Astrocyte (in vitro differentiated cells and primary cell): Measurements from ENCODE around the gene VWA5B1. TPM values are rescaled to one million over a fixed set of nuclear protein-coding genes. Genes with fewer than 3 reads are reported as not detected.

Source experiments
- DNase-seq: peaks from one replicate; pipeline ENCODE4 v3.0.0-alpha.2; 2010; ENCODE audit warnings: low read depth
- FAIRE-seq: peaks from 2 replicates; lab custom pipeline; 2011; peaks lifted over from hg19 to GRCh38; lab: Jason Lieb, UNC
- H2AFZ ChIP-seq: 2 replicates; pipeline ENCODE4 v1.6.0; 2012; ENCODE audit warnings: low read depth, low read length, inconsistent platforms
- H3K27ac ChIP-seq: 2 replicates; pipeline ENCODE4 v1.5.1; 2011; ENCODE audit warnings: low read depth, low read length, inconsistent platforms
- H3K27me3 ChIP-seq: 2 replicates; pipeline ENCODE4 v1.6.0; 2011; ENCODE audit warnings: low read length, inconsistent platforms; ENCODE audit not compliant: insufficient read depth
- H3K36me3 ChIP-seq: 2 replicates; pipeline ENCODE4 v1.5.1; 2011; ENCODE audit warnings: low read length, inconsistent platforms; ENCODE audit not compliant: insufficient read depth
- H3K4me1 ChIP-seq: 2 replicates; pipeline ENCODE4 v1.5.1; 2011; ENCODE audit warnings: low read length, inconsistent platforms; ENCODE audit not compliant: insufficient read depth
- H3K4me2 ChIP-seq: 2 replicates; pipeline ENCODE4 v1.6.0; 2012; ENCODE audit warnings: low read length, inconsistent platforms
- H3K4me3 ChIP-seq: 2 replicates; pipeline ENCODE4 v1.5.1; 2011; ENCODE audit warnings: low read depth, mild to moderate bottlenecking, low read length, inconsistent platforms; ENCODE audit not compliant: insufficient read depth
- H3K79me2 ChIP-seq: 2 replicates; pipeline ENCODE4 v1.6.0; 2012; ENCODE audit warnings: mild to moderate bottlenecking, low read length, inconsistent platforms; ENCODE audit not compliant: insufficient read depth
- H3K9ac ChIP-seq: 2 replicates; pipeline ENCODE4 v1.6.0; 2012; ENCODE audit warnings: mild to moderate bottlenecking, low read length, inconsistent platforms
- H3K9me3 ChIP-seq: 2 replicates; pipeline ENCODE4 v1.5.1; 2012; ENCODE audit warnings: low read depth, mild to moderate bottlenecking, low read length, inconsistent platforms; ENCODE audit not compliant: insufficient read depth
- H4K20me1 ChIP-seq: 2 replicates; pipeline ENCODE4 v1.6.0; 2012; ENCODE audit warnings: low read length, inconsistent platforms; ENCODE audit not compliant: insufficient read depth
- H3K27ac Mint-ChIP-seq: one replicate; pipeline ENCODE4 v1.8.0; 2021; ENCODE audit warnings: mild to moderate bottlenecking, mixed read lengths; ENCODE audit not compliant: unreplicated experiment
- H3K27me3 Mint-ChIP-seq: one replicate; pipeline ENCODE4 v1.8.0; 2021; ENCODE audit warnings: low read depth, mixed read lengths; ENCODE audit not compliant: unreplicated experiment
- H3K36me3 Mint-ChIP-seq: one replicate; pipeline ENCODE4 v1.8.0; 2021; ENCODE audit warnings: low read depth, mixed read lengths; ENCODE audit not compliant: unreplicated experiment
- H3K4me1 Mint-ChIP-seq: one replicate; pipeline ENCODE4 v1.8.0; 2021; ENCODE audit warnings: low read depth, mixed read lengths; ENCODE audit not compliant: unreplicated experiment
- H3K4me3 Mint-ChIP-seq: one replicate; pipeline ENCODE4 v1.8.0; 2021; ENCODE audit warnings: mild to moderate bottlenecking, moderate library complexity, mixed read lengths; ENCODE audit not compliant: unreplicated experiment
- H3K9me3 Mint-ChIP-seq: one replicate; pipeline ENCODE4 v1.8.0; 2021; ENCODE audit warnings: mild to moderate bottlenecking, mixed read lengths; ENCODE audit not compliant: unreplicated experiment
- EZH2 ChIP-seq: IDR thresholded peaks from 2 replicates; pipeline ENCODE4 v1.6.1; 2012; ENCODE audit warnings: mild to moderate bottlenecking, low read length, inconsistent platforms; ENCODE audit not compliant: insufficient read depth
- total RNA-seq: library from RNA; stranded (reverse); gene quantifications from 2 replicates; pipeline ENCODE4 v1.2.1, GENCODE V29; 2021
- TF ChIP-seq, protein P1 (sequence below): IDR thresholded peaks from 2 replicates; pipeline ENCODE4 v1.5.1; 2011; ENCODE audit warnings: low read depth, mild to moderate bottlenecking, inconsistent platforms, low read length, moderate library complexity; ENCODE audit not compliant: insufficient read depth

Gene VWA5B1
- total RNA-seq, 1 donor from 2014 or later = not detected

- DNase-seq (no peak), FAIRE-seq (no peak)
- TF ChIP-seq EZH2 = no peak
- TF ChIP-seq, protein P1, sequence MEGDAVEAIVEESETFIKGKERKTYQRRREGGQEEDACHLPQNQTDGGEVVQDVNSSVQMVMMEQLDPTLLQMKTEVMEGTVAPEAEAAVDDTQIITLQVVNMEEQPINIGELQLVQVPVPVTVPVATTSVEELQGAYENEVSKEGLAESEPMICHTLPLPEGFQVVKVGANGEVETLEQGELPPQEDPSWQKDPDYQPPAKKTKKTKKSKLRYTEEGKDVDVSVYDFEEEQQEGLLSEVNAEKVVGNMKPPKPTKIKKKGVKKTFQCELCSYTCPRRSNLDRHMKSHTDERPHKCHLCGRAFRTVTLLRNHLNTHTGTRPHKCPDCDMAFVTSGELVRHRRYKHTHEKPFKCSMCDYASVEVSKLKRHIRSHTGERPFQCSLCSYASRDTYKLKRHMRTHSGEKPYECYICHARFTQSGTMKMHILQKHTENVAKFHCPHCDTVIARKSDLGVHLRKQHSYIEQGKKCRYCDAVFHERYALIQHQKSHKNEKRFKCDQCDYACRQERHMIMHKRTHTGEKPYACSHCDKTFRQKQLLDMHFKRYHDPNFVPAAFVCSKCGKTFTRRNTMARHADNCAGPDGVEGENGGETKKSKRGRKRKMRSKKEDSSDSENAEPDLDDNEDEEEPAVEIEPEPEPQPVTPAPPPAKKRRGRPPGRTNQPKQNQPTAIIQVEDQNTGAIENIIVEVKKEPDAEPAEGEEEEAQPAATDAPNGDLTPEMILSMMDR = no peak
- peaks cover 71% of the 10 kb centered on the region for H3K27me3 Mint-ChIP-seq
- Histone ChIP-seq H3K27me3 (peaks cover 10% of the 10 kb centered on the region), H3K36me3 (no peaks in the 10 kb centered on the region), H3K79me2 (no peaks in the 10 kb centered on the region), H2AFZ (no peak overlapping the region), H3K27ac (no peak overlapping the region), H3K9me3 (no peaks in the 10 kb centered on the region), H4K20me1 (no peaks in the 10 kb centered on the region), H3K4me2 (no peak overlapping the region), H3K4me1 (no peaks in the 10 kb centered on the region), H3K4me3 (no peak overlapping the region), H3K9ac (no peak overlapping the region)
- no peaks in the 10 kb centered on the region for H3K36me3 Mint-ChIP-seq
- peaks cover 5% of the 10 kb centered on the region for H3K4me1 Mint-ChIP-seq
- H3K4me3 Mint-ChIP-seq = no peak overlapping the region
- H3K9me3 Mint-ChIP-seq = no peaks in the 10 kb centered on the region
- no peak overlapping the region for H3K27ac Mint-ChIP-seq
Observed at GRCh38 chr1:20373286-20373685, 82.6 kb downstream of the VWA5B1 start.

GRCh38 chr1:20373764-20374163 is 83.1 kb downstream of the VWA5B1 start:
- peaks cover 5% of the 10 kb centered on the region for H3K4me1 Mint-ChIP-seq
- H3K27me3 ChIP-seq = peaks cover 7% of the 10 kb centered on the region
- H3K9ac ChIP-seq = no peak overlapping the region
- DNase-seq (no peak), FAIRE-seq (no peak)
- H3K9me3 Mint-ChIP-seq = no peaks in the 10 kb centered on the region
- peaks cover 71% of the 10 kb centered on the region for H3K27me3 Mint-ChIP-seq
- H3K9me3 ChIP-seq = no peaks in the 10 kb centered on the region
- no peak overlapping the region for H3K4me2 ChIP-seq
- H3K36me3 ChIP-seq = no peaks in the 10 kb centered on the region
- no peak overlapping the region for H3K4me3 Mint-ChIP-seq
- H3K36me3 Mint-ChIP-seq = no peaks in the 10 kb centered on the region
- no peak overlapping the region for H3K27ac Mint-ChIP-seq
- H4K20me1 ChIP-seq = no peaks in the 10 kb centered on the region
- no peak for TF ChIP-seq EZH2
- TF ChIP-seq, protein P1 = no peak
- no peaks in the 10 kb centered on the region for H3K4me1 ChIP-seq
- no peaks in the 10 kb centered on the region for H3K79me2 ChIP-seq
- H2AFZ ChIP-seq = no peak overlapping the region
- no peak overlapping the region for H3K27ac ChIP-seq
- no peak overlapping the region for H3K4me3 ChIP-seq

DNA sequence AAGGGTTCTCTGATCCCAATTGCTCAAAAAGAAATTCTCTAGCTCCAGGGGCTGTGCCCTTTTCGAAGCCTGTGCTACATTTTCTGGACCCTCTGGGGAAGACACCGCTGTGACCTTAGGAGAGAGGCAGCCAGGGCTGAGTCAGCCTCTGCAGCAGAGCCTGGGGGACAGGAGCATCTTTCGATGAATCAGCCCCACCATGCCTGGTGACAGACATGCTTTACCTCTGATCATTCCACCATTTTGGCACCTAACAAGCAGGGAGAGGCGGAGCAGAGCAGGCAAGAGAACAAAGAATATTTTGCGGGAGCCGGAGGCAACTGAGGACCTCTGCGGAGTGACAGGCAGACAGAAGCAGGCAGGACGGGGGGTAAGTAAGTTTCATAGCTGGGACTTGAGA is 84.9 kb downstream of the VWA5B1 start:
- peaks cover 3% of the 10 kb centered on the region for H3K27me3 ChIP-seq
- no peak overlapping the region for H3K27ac Mint-ChIP-seq
- no peaks in the 10 kb centered on the region for H3K9me3 Mint-ChIP-seq
- TF ChIP-seq, protein P1 = no peak
- TF ChIP-seq EZH2 = no peak
- H3K9ac ChIP-seq = no peak overlapping the region
- no peak overlapping the region for H3K27ac ChIP-seq
- H2AFZ ChIP-seq = peak overlapping the region; percentile 38
- H3K4me1 ChIP-seq = peaks cover 8% of the 10 kb centered on the region
- H3K9me3 ChIP-seq = no peaks in the 10 kb centered on the region
- H3K4me1 Mint-ChIP-seq = peaks cover 11% of the 10 kb centered on the region
- FAIRE-seq (no peak), DNase-seq (peak; percentile 60)
- no peaks in the 10 kb centered on the region for H3K79me2 ChIP-seq
- H3K4me3 Mint-ChIP-seq = no peak overlapping the region
- H4K20me1 ChIP-seq = no peaks in the 10 kb centered on the region
- H3K36me3 Mint-ChIP-seq = no peaks in the 10 kb centered on the region
- peaks cover 62% of the 10 kb centered on the region for H3K27me3 Mint-ChIP-seq
- no peaks in the 10 kb centered on the region for H3K36me3 ChIP-seq
- H3K4me3 ChIP-seq = no peak overlapping the region
- H3K4me2 ChIP-seq = peak overlapping the region; percentile 52
